Stimulated activated naive CD8-positive, alpha-beta T cell treated with anti-CD3 and anti-CD28 coated beads, Interleukin-15, Interleukin-2, amounts not matched to agents 100 U/mL and 50 U/mL, for 24 hours (primary cell): Measurements from ENCODE around the gene CALML6.

Experiments
- ATAC-seq: fragments of 150-1000 bp; cut with Tn5 transposase; one replicate; pipeline ENCODE4 v1.10.0; 2021
- DNase-seq: peaks from one replicate; pipeline ENCODE4 v3.0.0; 2021

The CALML6 gene

GRCh38 chr1:1965546-1965945 is 50.5 kb downstream of the CALML6 start:
- DNase-seq: no peak

GRCh38 chr1:1966071-1966740 is 51.1 kb downstream of the CALML6 start:
- DNase-seq: no peak

More at GRCh38 chr1:1965546-1965945, 50.5 kb downstream of the CALML6 start:
- ATAC-seq: no peak

More at GRCh38 chr1:1966071-1966740, 51.1 kb downstream of the CALML6 start:
- no peak for ATAC-seq
